IMR-90 (cell line): Measurements from ENCODE around the gene GMPR. TPM values are rescaled to one million over a fixed set of nuclear protein-coding genes. Genes with fewer than 3 reads are reported as not detected.

Source experiments
- ATAC-seq: fragments of 200-7000 bp; cut with Tn5 transposase; 2 replicates; pipeline ENCODE4 v1.9.1; 2020; ENCODE audit warnings: low read depth, mild to moderate bottlenecking, moderate library complexity
- BruUV-seq: library from RNA; stranded (reverse); fragments of 400-500 nt; replicated peaks from 2 replicates; lab custom pipeline; 2021; lab: Mats Ljungman, UMichigan
- CTCF ChIA-PET: fragments of 300-600 bp; formaldehyde crosslinking; extraction: SDS; loops from one replicate; lab custom pipeline; 2021; ENCODE audit warnings: antibody characterized with exemption; lab: Yijun Ruan, JAX
- POLR2A ChIA-PET: fragments of 300-600 bp; sonication (Branson Sonifier 250); formaldehyde crosslinking; loops from one replicate; lab custom pipeline; 2022; ENCODE audit warnings: antibody characterized with exemption; ENCODE audit not compliant: unreplicated experiment; lab: Charles Lee
- DNase-seq: peaks from one replicate; pipeline ENCODE4 v3.0.0; 2013
- H2AFZ ChIP-seq: replicated peaks from 2 replicates; pipeline ENCODE3; 2013; ENCODE audit warnings: low read length, mild to moderate bottlenecking; ENCODE audit not compliant: poor library complexity
- H2AK5ac ChIP-seq: 2 replicates; pipeline ENCODE4 v1.6.1; 2013; ENCODE audit warnings: low read depth, low read length, inconsistent platforms
- H2AK9ac ChIP-seq: replicated peaks from 2 replicates; pipeline ENCODE3; 2013; ENCODE audit warnings: mild to moderate bottlenecking, low read depth, low read length, moderate library complexity; ENCODE audit not compliant: poor library complexity
- H2BK120ac ChIP-seq: 2 replicates; pipeline ENCODE4 v1.6.1; 2013; ENCODE audit warnings: low read depth, low read length, inconsistent platforms
- H2BK15ac ChIP-seq: 3 replicates; pipeline ENCODE4 v1.6.1; 2013; ENCODE audit warnings: low read depth, low read length, inconsistent platforms
- H2BK20ac ChIP-seq: 2 replicates; pipeline ENCODE4 v1.6.1; 2013; ENCODE audit warnings: low read depth, mild to moderate bottlenecking, inconsistent platforms, low read length, moderate library complexity
- H2BK5ac ChIP-seq: 2 replicates; pipeline ENCODE4 v1.6.1; 2013; ENCODE audit warnings: mild to moderate bottlenecking, low read depth, low read length, inconsistent platforms; ENCODE audit not compliant: poor library complexity, severe bottlenecking
- H3K14ac ChIP-seq: replicated peaks from 2 replicates; pipeline ENCODE4 v1.6.1; 2013; ENCODE audit warnings: low read depth, low read length, inconsistent platforms
- H3K18ac ChIP-seq: 2 replicates; pipeline ENCODE4 v1.6.1; 2013; ENCODE audit warnings: low read depth, low read length, control low read depth
- H3K23ac ChIP-seq: 2 replicates; pipeline ENCODE4 v1.6.1; 2013; ENCODE audit warnings: low read depth, low read length, inconsistent platforms
- H3K27ac ChIP-seq: 2 replicates; pipeline ENCODE4 v1.5.1; 2013; ENCODE audit warnings: mild to moderate bottlenecking, control low read depth, low read length; ENCODE audit not compliant: insufficient read depth
- H3K27me3 ChIP-seq: 2 replicates; pipeline ENCODE4 v1.6.1; 2013; ENCODE audit warnings: low read length; ENCODE audit not compliant: control insufficient read depth, insufficient read depth
- H3K36me3 ChIP-seq: 2 replicates; pipeline ENCODE4 v1.6.1; 2013; ENCODE audit warnings: low read length, mixed read lengths; ENCODE audit not compliant: control insufficient read depth, insufficient read depth
- H3K4ac ChIP-seq: 2 replicates; pipeline ENCODE4 v1.6.1; 2013; ENCODE audit warnings: low read depth, low read length, inconsistent platforms
- H3K4me1 ChIP-seq: 2 replicates; pipeline ENCODE4 v1.6.1; 2013; ENCODE audit warnings: low read length, mixed read lengths; ENCODE audit not compliant: control insufficient read depth, insufficient read depth
- H3K4me2 ChIP-seq: 2 replicates; pipeline ENCODE4 v1.6.1; 2013; ENCODE audit warnings: low read depth, mild to moderate bottlenecking, control low read depth, low read length, moderate library complexity
- H3K4me3 ChIP-seq: 2 replicates; pipeline ENCODE4 v1.5.1; 2013; ENCODE audit warnings: low read depth, mild to moderate bottlenecking, control low read depth, low read length, moderate library complexity; ENCODE audit not compliant: insufficient read depth
- H3K56ac ChIP-seq: 2 replicates; pipeline ENCODE4 v1.6.1; 2013; ENCODE audit warnings: low read length, inconsistent platforms; ENCODE audit not compliant: insufficient read depth; ENCODE audit errors: extremely low read depth
- H3K79me1 ChIP-seq, 2 experiments: 2 replicates each; pipeline ENCODE4 v1.6.1; 2013; ENCODE audit warnings: low read length in 2 of 2, inconsistent platforms in 1 of 2, low read depth in 1 of 2
- H3K9ac ChIP-seq: 2 replicates; pipeline ENCODE4 v1.6.1; 2013; ENCODE audit warnings: low read depth, low read length, control low read depth
- H3K9me1 ChIP-seq: 2 replicates; pipeline ENCODE4 v1.6.1; 2013; ENCODE audit warnings: low read length, inconsistent platforms; ENCODE audit not compliant: insufficient read depth
- H3K9me3 ChIP-seq: 2 replicates; pipeline ENCODE4 v1.6.1; 2013; ENCODE audit warnings: low read length; ENCODE audit not compliant: control insufficient read depth, insufficient read depth
- H4K20me1 ChIP-seq: 2 replicates; pipeline ENCODE4 v1.6.1; 2013; ENCODE audit warnings: low read length, inconsistent platforms; ENCODE audit not compliant: insufficient read depth
- H4K5ac ChIP-seq: 2 replicates; pipeline ENCODE4 v1.6.1; 2013; ENCODE audit warnings: mild to moderate bottlenecking, low read depth, low read length, control low read depth
- H4K8ac ChIP-seq, 2 experiments: 2 replicates each; pipeline ENCODE4 v1.6.1; 2013; ENCODE audit warnings: low read depth in 2 of 2, low read length in 2 of 2, control low read depth in 1 of 2, inconsistent platforms in 1 of 2
- H4K91ac ChIP-seq: 2 replicates; pipeline ENCODE4 v1.6.1; 2013; ENCODE audit warnings: low read depth, low read length, inconsistent platforms; ENCODE audit not compliant: insufficient read depth
- BHLHE40 ChIP-seq: fragments of 150-350 bp; IDR thresholded peaks from 2 replicates; pipeline ENCODE4 v1.6.1; 2016; ENCODE audit warnings: mild to moderate bottlenecking, low read depth, low read length
- CEBPB ChIP-seq: IDR thresholded peaks from 2 replicates; pipeline ENCODE4 v1.6.1; 2012; ENCODE audit warnings: low read depth, low read length, improper control_type of control experiment
- CHD1 ChIP-seq: IDR thresholded peaks from 2 replicates; pipeline ENCODE4 v1.6.1; 2012; ENCODE audit warnings: low read depth, low read length, improper control_type of control experiment
- CTCF ChIP-seq: conservative IDR thresholded peaks from 2 replicates; pipeline ENCODE4 v1.5.1; 2012; ENCODE audit warnings: mild to moderate bottlenecking, low read depth, low read length, improper control_type of control experiment
- FOS ChIP-seq: fragments of 150-350 bp; IDR thresholded peaks from 2 replicates; pipeline ENCODE4 v1.6.1; 2016; ENCODE audit warnings: low read depth, low read length
- MAFK ChIP-seq: IDR thresholded peaks from 2 replicates; pipeline ENCODE4 v1.6.1; 2012; ENCODE audit warnings: low read depth, low read length, improper control_type of control experiment
- MAZ ChIP-seq: IDR thresholded peaks from 2 replicates; pipeline ENCODE4 v1.6.1; 2012; ENCODE audit warnings: low read depth, mild to moderate bottlenecking, low read length, improper control_type of control experiment, moderate library complexity, borderline replicate concordance
- MXI1 ChIP-seq: IDR thresholded peaks from 2 replicates; pipeline ENCODE4 v1.6.1; 2012; ENCODE audit warnings: low read depth, mild to moderate bottlenecking, low read length, moderate library complexity, borderline replicate concordance
- NFE2L2 ChIP-seq: fragments of 150-350 bp; IDR thresholded peaks from 2 replicates; pipeline ENCODE4 v1.6.1; 2016; ENCODE audit warnings: low read depth, mild to moderate bottlenecking, low read length
- POLR2A ChIP-seq: IDR thresholded peaks from 2 replicates; pipeline ENCODE4 v1.6.1; 2012; ENCODE audit warnings: mild to moderate bottlenecking, low read depth, low read length
- RAD21 ChIP-seq: IDR thresholded peaks from 2 replicates; pipeline ENCODE4 v1.6.1; 2012; ENCODE audit warnings: low read length, improper control_type of control experiment
- RCOR1 ChIP-seq: IDR thresholded peaks from 2 replicates; pipeline ENCODE4 v1.6.1; 2012; ENCODE audit warnings: mild to moderate bottlenecking, low read length, improper control_type of control experiment; ENCODE audit not compliant: insufficient replicate concordance
- RFX5 ChIP-seq: IDR thresholded peaks from 2 replicates; pipeline ENCODE4 v1.8.0; 2012; ENCODE audit warnings: low read depth, mild to moderate bottlenecking, low read length, moderate library complexity
- SMC3 ChIP-seq: fragments of 150-350 bp; IDR thresholded peaks from 2 replicates; pipeline ENCODE4 v1.6.1; 2016; ENCODE audit warnings: low read depth, mild to moderate bottlenecking, antibody characterized with exemption, low read length, moderate library complexity
- USF2 ChIP-seq: fragments of 150-350 bp; IDR thresholded peaks from 2 replicates; pipeline ENCODE4 v1.6.1; 2017; ENCODE audit warnings: mild to moderate bottlenecking, antibody characterized with exemption, low read length, low read depth
- WGBS, 2 experiments: methylation state at CpG; one replicate each; pipeline versions ENCODE4 v1.1.5 to v1.1.7; 2013; ENCODE audit warnings: missing lambda C conversion rate in 2 of 2; ENCODE audit not compliant: insufficient read length in 1 of 2; ENCODE audit errors: extremely low coverage in 2 of 2; 5-methylcytosine and 5-hydroxymethylcytosine counted together
- dilution Hi-C: fragments of 300-500 bp; cut with HindIII; formaldehyde crosslinking; loops from one replicate; pipeline ENCODE4 v1.14.3; 2018; ENCODE audit warnings: low sequenced_read_pairs; ENCODE audit not compliant: unreplicated experiment
- in situ Hi-C: fragments of 300-500 bp; cut with MboI; formaldehyde crosslinking; loops from 3 replicates; pipeline ENCODE4 v1.14.3; 2019; ENCODE audit warnings: low sequenced_read_pairs, inconsistent platforms, mixed read lengths
- intact Hi-C: fragments of 100-400 bp; cut with micrococcal nuclease; formaldehyde crosslinking; loops from 2 replicates; pipeline ENCODE4 v1.10.0; 2022
- polyA plus RNA-seq, 3 experiments: library from polyadenylated mRNA; depleted of rRNA; stranded (reverse); fragments of >200 nt; gene quantifications; 2 replicates each; pipeline ENCODE4 v1.2.3, GENCODE V29; 2012; ENCODE audit warnings: low replicate concordance in 1 of 3
- total RNA-seq: library from RNA; depleted of rRNA; stranded (reverse); fragments of >200 nt; gene quantifications from 2 replicates; pipeline ENCODE4 v1.2.3, GENCODE V29; 2012

The GMPR gene
- total and polyA plus RNA-seq, 2 of the 4 experiments (the other 2 are of a cell fraction) = 6.3 to 8.6 TPM

DNA sequence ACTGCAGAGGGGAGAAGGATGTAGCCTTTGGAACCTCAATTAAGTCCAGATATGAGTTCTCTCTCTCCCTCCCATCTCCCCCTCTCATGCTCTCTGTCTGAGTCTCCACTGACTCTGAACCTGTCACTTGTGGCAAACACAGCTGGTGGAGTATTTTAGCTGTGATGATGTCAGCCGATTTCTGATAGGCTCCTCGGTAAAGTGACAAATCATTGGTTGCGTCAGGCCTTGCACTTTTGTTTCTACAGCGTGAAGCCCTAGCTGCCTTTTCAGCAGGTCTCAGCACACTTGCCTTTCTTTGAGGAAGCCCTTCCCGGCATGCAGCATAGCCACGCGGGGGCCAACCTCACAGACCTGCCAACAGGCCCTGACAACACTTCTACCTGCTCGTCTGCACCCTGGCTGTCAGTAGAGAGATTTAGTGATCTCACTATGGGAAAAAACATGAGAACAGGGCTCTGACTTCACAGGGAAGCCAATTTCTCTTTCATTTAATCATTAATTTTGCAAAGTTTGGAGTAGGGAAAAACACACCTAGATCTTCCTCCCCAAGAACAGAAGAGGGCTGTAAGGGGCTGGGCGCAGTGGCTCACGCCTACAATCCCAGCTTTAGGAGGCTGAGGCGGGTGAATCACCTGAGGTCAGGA is 84.4 kb downstream of the GMPR start (continued):
- TF ChIP-seq RFX5 = no peak
- TF ChIP-seq BHLHE40 = 0 out of 2 replicates have a peak, but pooled peaks have one; percentile 33

DNA sequence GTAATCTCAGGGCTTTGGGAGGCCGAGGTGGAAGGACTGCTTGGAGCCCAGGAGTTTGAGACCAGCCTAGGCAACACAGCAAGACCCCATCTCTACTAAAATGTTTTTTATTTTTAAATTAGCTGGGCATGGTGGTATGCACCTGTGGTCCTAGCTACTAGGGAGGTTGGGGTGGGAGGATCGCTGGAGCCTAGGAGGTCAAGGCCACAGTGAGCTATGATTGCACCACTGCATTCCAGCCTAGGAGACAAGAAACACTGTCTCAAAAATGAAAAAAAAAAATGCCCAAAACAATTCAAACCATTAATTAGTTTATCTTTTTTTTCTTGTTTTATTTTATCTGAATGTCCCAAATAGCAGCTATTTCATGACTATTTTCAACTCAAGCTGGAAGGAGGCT is 85.8 kb downstream of the GMPR start:
- WGBS, 2 experiments = no CpG with 5 or more reads among the region's 2 CpGs
- TF ChIP-seq CEBPB (no peak), CTCF (no peak), FOS (no peak), CHD1 (no peak), NFE2L2 (no peak), POLR2A (no peak), MXI1 (no peak), RAD21 (no peak), USF2 (no peak), RCOR1 (no peak), BHLHE40 (no peak), MAZ (no peak), RFX5 (no peak), MAFK (no peak), SMC3 (no peak)

More for the DNA sequence above, 85.8 kb downstream of the GMPR start:
- dilution Hi-C loops = no loop called here
- H3K79me1 ChIP-seq = peaks cover 4 to 23% of the 10 kb centered on the region in 2 experiments; a peak in 2 of 4 replicates
- H3K9me1 ChIP-seq = peaks cover 14% of the 10 kb centered on the region
- POLR2A ChIA-PET = no interaction called here
- peaks cover 16% of the 10 kb centered on the region for H3K36me3 ChIP-seq
- H4K8ac ChIP-seq = no peak overlapping the region
- H3K27me3 ChIP-seq = no peaks in the 10 kb centered on the region
- H2BK5ac ChIP-seq = no peak overlapping the region
- intact Hi-C loops = loop anchor here (5.0 kb wide), 1 partner anchor 1938 kb away; the partner anchor contains the start of gene DEK
- no peak overlapping the region for H3K27ac ChIP-seq
- no peak overlapping the region for H3K14ac ChIP-seq
- no peak overlapping the region for H4K91ac ChIP-seq
- ATAC-seq = no peak
- no peak overlapping the region for H3K9ac ChIP-seq
- CTCF ChIA-PET = interaction anchor here (0.6 to 1.0 kb wide), 4 partner anchors 93 to 424 kb away, joined by 3 to 4 read pairs (median 3); no protein-coding TSS in a partner anchor
- in situ Hi-C loops = no loop called here
- H3K4me3 ChIP-seq = no peak overlapping the region
- H3K4me1 ChIP-seq = peaks cover 17% of the 10 kb centered on the region
- H2AFZ ChIP-seq = no peak overlapping the region
- no peak overlapping the region for H4K5ac ChIP-seq
- no peak overlapping the region for H2AK9ac ChIP-seq
- DNase-seq = no peak
- H3K9me3 ChIP-seq = no peaks in the 10 kb centered on the region
- peaks cover 21% of the 10 kb centered on the region for H4K20me1 ChIP-seq
- no peak overlapping the region; the same call in 1 of the 2 replicates for H2AK5ac ChIP-seq
- no peak overlapping the region for H2BK15ac ChIP-seq
- no peak overlapping the region for H3K23ac ChIP-seq
- BruUV-seq = no TSS peak
- H2BK120ac ChIP-seq = no peak overlapping the region
- H3K18ac ChIP-seq = no peak overlapping the region
- H3K4ac ChIP-seq = no peak overlapping the region
- H2BK20ac ChIP-seq = no peak overlapping the region
- H3K4me2 ChIP-seq = no peak overlapping the region
- no peak overlapping the region for H3K56ac ChIP-seq
